Central memory CD8-positive, alpha-beta T cell (primary cell): ENCODE results near the gene EXOC3.
"Not testable (repeated sequence)": the region's sequence is repeated elsewhere in the genome, so short reads cannot be mapped to it uniquely, and the experiment has no call there.

Source experiments
- ATAC-seq: fragments of 150-1000 bp; cut with Tn5 transposase; replicated peaks from 2 replicates; pipeline ENCODE4 v1.10.0; 2022; ENCODE audit warnings: mild to moderate bottlenecking, moderate FRiP score, moderate number of reproducible peaks; ENCODE audit not compliant: poor library complexity, severe bottlenecking; ENCODE audit errors: extremely low read depth
- DNase-seq, 2 donors: peaks; one replicate each; pipeline ENCODE4 v3.0.0; 2021; ENCODE audit warnings: low spot score in 2 of 2
- H3K27ac Mint-ChIP-seq: one replicate; pipeline ENCODE4 v1.8.0; 2022; ENCODE audit warnings: low read depth, mild to moderate bottlenecking, moderate library complexity, mixed read lengths
- H3K27me3 Mint-ChIP-seq: one replicate; pipeline ENCODE4 v1.8.0; 2022; ENCODE audit warnings: mixed read lengths
- H3K36me3 Mint-ChIP-seq: one replicate; pipeline ENCODE4 v1.8.0; 2022; ENCODE audit warnings: mild to moderate bottlenecking, moderate library complexity, mixed read lengths; ENCODE audit not compliant: insufficient read depth
- H3K4me1 Mint-ChIP-seq: one replicate; pipeline ENCODE4 v1.8.0; 2022; ENCODE audit warnings: mixed read lengths
- H3K4me3 Mint-ChIP-seq: one replicate; pipeline ENCODE4 v1.8.0; 2022; ENCODE audit warnings: mild to moderate bottlenecking, moderate library complexity, mixed read lengths
- H3K9me3 Mint-ChIP-seq: one replicate; pipeline ENCODE4 v1.8.0; 2022; ENCODE audit warnings: mixed read lengths

EXOC3 gene

GRCh38 chr5:481347-481746 is 38.4 kb downstream of the EXOC3 start:
- Mint-ChIP-seq H3K4me1 (no peaks in the 10 kb centered on the region), H3K4me3 (no peak overlapping the region), H3K27ac (no peak overlapping the region), H3K27me3 (peaks cover 28% of the 10 kb centered on the region), H3K9me3 (no peaks in the 10 kb centered on the region), H3K36me3 (no peaks in the 10 kb centered on the region)
- DNase-seq: no peak
- no peak for ATAC-seq

GRCh38 chr5:482021-482420 is 39.0 kb downstream of the EXOC3 start:
- Mint-ChIP-seq H3K4me3 (no peak overlapping the region), H3K27me3 (peaks cover 22% of the 10 kb centered on the region), H3K9me3 (no peaks in the 10 kb centered on the region), H3K4me1 (no peaks in the 10 kb centered on the region), H3K27ac (no peak overlapping the region), H3K36me3 (no peaks in the 10 kb centered on the region)
- no peak for DNase-seq
- ATAC-seq: no peak

- DNase-seq (no peak), ATAC-seq (no peak)
- Mint-ChIP-seq H3K27me3 (peaks cover 17% of the 10 kb centered on the region), H3K4me1 (no peaks in the 10 kb centered on the region), H3K9me3 (no peaks in the 10 kb centered on the region), H3K4me3 (no peak overlapping the region), H3K27ac (no peak overlapping the region), H3K36me3 (no peaks in the 10 kb centered on the region)
Measured at GRCh38 chr5:482506-482905, 39.5 kb downstream of the EXOC3 start.

GRCh38 chr5:483011-483410 is 40.0 kb downstream of the EXOC3 start:
- DNase-seq (no peak), ATAC-seq (no peak)
- H3K4me3 Mint-ChIP-seq: no peak overlapping the region
- peaks cover 12% of the 10 kb centered on the region for H3K27me3 Mint-ChIP-seq
- no peaks in the 10 kb centered on the region for H3K36me3 Mint-ChIP-seq
- no peak overlapping the region for H3K27ac Mint-ChIP-seq
- H3K4me1 Mint-ChIP-seq: no peaks in the 10 kb centered on the region
- no peaks in the 10 kb centered on the region for H3K9me3 Mint-ChIP-seq

- Mint-ChIP-seq H3K27me3 (peaks cover 10% of the 10 kb centered on the region), H3K9me3 (no peaks in the 10 kb centered on the region), H3K36me3 (no peaks in the 10 kb centered on the region), H3K4me1 (no peaks in the 10 kb centered on the region), H3K4me3 (no peak overlapping the region), H3K27ac (no peak overlapping the region)
- DNase-seq: no peak
- no peak for ATAC-seq
Measured at GRCh38 chr5:483434-484140, 40.6 kb downstream of the EXOC3 start.

DNA sequence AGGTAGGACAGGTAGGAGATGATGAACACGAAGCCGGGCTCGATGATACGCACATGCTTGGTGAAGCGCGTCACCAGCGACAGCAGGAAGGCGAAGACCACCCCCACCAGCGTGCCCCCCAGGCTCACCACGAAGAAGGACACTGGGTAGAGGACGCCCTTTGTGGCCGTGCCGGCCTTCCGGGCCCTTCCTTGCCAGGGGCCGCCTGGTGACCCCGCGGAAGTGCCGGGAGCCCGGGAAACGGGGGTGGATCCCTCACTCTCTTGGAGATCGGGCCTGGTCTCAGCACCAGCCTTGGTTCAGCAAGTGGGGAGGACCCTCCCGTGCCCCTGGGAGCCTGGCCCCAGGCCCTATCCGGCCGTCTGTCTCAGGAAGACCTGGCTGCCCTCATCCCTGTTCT is 41.6 kb downstream of the EXOC3 start:
- Mint-ChIP-seq H3K27ac (no peak overlapping the region), H3K9me3 (no peaks in the 10 kb centered on the region), H3K4me3 (no peak overlapping the region), H3K4me1 (no peaks in the 10 kb centered on the region), H3K36me3 (no peaks in the 10 kb centered on the region), H3K27me3 (peaks cover 10% of the 10 kb centered on the region)
- DNase-seq (no peak), ATAC-seq (no peak)

DNA sequence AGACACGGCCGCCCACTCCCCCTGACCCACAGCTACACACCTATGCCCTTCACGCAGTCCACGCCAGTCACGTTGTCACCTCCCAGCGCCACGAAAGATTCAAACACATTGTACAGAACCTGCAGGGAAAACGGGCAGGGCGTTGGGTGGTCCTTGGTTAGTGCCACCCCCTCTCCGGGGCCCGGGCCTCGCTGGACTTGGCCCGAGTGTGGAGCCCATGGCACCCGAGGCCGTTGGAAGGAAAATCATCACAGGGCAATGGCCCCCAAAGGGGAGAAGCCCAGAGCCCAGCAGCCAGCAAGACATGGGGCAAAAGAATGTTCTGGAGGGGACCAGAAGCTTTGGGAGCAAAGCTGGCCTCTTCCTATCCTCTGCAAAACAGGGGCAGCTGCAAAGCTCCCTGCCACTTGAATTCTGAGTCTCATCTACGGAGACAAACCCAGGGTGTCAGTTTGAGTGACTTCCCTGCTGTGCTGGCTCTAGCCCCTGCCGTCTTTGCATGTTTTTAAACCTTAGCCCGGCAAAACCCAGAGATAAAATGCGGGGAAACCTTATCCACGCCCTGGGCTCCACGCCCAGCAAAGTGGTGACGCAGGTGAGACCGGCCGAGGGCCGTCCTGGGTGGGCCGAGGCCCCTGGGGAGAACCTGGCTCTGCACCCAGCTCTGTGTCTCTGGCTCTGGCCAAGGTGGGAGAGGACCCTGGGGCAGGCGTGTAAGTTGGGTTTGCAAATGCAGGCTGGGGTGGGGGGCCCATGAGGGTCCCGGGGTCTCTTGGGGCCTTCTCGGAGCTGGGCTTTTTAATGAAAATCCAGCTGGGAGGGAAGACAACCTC is 42.4 kb downstream of the EXOC3 start:
- Mint-ChIP-seq H3K4me3 (no peak overlapping the region), H3K9me3 (no peaks in the 10 kb centered on the region), H3K27ac (no peak overlapping the region), H3K27me3 (peaks cover 2% of the 10 kb centered on the region), H3K4me1 (no peaks in the 10 kb centered on the region), H3K36me3 (no peaks in the 10 kb centered on the region)
- no peak for ATAC-seq
- DNase-seq: no peak

DNA sequence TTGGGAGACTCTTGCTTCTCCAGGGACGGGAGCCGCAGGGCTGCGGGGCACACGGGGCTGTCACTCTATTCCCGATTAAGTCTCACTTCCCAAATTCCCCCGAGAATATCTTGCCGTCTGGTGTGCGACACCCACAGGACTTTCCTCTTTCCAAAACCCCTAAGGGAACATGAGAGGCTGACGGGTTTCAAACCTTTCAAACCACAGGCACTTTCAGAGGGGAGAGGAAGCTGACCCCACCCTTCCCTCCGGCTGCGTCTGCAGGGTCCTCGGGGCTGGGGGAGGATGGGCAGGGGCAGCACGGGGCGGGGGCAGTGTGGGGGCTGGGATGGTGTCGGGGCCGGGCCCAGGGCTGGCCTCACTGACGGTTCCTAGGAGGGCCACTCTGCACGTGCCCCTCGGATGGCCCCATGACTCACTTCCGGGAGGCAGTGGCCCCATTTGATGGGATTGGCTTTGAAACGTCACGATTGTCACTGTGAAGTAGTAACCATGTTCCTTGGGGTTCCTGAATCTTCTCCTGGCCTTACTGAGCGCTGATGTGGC is 43.0 kb downstream of the EXOC3 start:
- H3K36me3 Mint-ChIP-seq: no peaks in the 10 kb centered on the region
- no peaks in the 10 kb centered on the region for H3K9me3 Mint-ChIP-seq
- DNase-seq (no peak), ATAC-seq (no peak)
- no peak overlapping the region for H3K4me3 Mint-ChIP-seq
- H3K27me3 Mint-ChIP-seq: no peaks in the 10 kb centered on the region
- no peaks in the 10 kb centered on the region for H3K4me1 Mint-ChIP-seq
- H3K27ac Mint-ChIP-seq: no peak overlapping the region

GRCh38 chr5:486597-486996 is 43.6 kb downstream of the EXOC3 start:
- not testable (repeated sequence) for H3K9me3 Mint-ChIP-seq, DNase-seq, H3K4me3 Mint-ChIP-seq, H3K4me1 Mint-ChIP-seq, H3K27ac Mint-ChIP-seq, H3K36me3 Mint-ChIP-seq, H3K27me3 Mint-ChIP-seq, ATAC-seq

DNA sequence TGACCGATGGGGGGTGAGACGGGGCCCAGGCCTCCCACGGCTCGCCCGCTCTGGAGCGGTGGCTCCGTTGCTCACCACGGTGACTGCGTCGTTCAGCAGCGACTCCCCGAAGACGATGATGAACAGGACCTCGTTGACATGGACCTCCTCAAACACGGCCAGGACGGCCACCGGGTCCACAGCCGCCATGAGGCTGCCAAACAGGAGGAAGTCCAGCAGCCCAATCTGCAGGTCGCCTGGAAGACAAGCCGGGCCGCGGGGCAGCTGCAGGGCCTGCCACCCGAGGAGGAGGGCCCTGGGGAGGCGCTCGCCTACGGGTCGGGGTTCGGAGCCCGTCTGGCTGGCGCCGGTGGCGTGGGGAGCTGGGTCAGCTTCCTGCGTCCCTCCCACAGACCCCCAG is 45.3 kb downstream of the EXOC3 start:
- no peak overlapping the region for H3K4me3 Mint-ChIP-seq
- no peak overlapping the region for H3K27ac Mint-ChIP-seq
- no peaks in the 10 kb centered on the region for H3K4me1 Mint-ChIP-seq
- DNase-seq (no peak), ATAC-seq (no peak)
- H3K27me3 Mint-ChIP-seq: no peaks in the 10 kb centered on the region
- H3K9me3 Mint-ChIP-seq: no peaks in the 10 kb centered on the region
- no peaks in the 10 kb centered on the region for H3K36me3 Mint-ChIP-seq

DNA sequence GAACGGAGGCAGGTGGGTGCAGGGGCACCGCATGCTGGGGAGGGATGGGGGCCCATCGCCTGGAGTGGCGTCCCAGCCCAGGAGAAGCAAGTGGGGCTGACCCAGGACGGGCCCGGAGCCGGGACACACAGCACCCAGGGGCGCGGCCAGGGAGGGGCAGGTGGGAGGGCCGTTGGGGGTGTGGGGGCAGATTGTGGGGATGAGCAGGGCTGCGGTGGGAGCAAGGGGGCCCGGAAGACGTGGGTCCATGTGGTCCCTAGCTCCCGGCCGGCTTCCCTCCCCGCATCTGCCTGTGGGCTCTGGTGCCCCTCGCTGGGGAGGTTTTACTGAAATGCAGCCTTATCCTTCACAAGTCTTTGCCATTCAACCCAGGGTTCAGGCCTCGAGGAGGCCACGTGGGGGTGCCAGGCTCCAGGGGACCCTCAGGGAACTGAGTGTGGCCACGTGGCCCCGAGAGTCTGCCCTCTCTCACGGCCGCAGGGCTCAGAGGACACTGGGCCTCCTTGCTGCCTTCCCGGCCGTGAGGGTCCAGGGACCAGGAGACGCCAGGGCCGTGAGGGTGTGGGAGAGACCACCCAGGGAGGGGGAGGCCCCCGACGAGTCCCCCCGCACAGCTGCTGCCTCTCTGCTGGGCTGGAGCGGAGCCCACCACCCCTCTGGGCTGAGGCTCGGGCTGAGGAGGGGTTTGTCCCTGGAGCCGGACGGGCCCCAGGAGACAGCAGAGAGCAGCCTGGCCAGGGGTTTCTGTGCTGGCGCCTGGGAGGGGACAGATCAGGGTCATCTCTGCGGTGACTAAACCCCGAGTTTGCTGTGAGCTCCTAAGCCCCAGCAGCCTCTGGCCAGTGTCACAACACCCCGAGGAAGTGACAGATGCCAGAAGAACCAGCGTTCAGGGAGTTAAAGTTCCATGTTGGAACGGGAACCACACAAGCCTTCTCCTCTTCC is 46.0 kb downstream of the EXOC3 start:
- ATAC-seq (no peak), DNase-seq (no peak)
- no peak overlapping the region for H3K4me3 Mint-ChIP-seq
- H3K4me1 Mint-ChIP-seq: no peaks in the 10 kb centered on the region
- no peak overlapping the region for H3K27ac Mint-ChIP-seq
- no peaks in the 10 kb centered on the region for H3K36me3 Mint-ChIP-seq
- H3K27me3 Mint-ChIP-seq: no peaks in the 10 kb centered on the region
- H3K9me3 Mint-ChIP-seq: no peaks in the 10 kb centered on the region

DNA sequence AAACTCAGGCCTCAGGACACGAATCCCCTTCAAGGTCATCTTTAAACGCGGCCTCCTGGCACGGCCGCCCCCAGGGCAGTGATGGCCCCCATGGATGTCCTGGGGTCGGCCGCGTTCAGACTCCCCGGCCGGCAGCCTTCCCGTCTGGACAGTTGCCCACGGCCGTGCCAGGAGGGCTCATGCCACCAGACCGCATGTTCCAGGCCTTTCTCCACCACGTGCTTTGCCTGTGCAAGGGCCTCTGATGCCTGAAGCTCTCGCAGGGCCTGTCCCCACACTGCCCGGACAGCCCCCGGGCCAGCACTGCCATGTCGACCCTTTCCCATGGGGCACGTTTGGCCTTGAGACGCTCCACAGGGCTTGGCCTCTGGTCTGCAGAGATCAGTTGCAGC is 46.7 kb downstream of the EXOC3 start:
- ATAC-seq: no peak
- H3K36me3 Mint-ChIP-seq: no peaks in the 10 kb centered on the region
- H3K27me3 Mint-ChIP-seq: no peaks in the 10 kb centered on the region
- no peak overlapping the region for H3K27ac Mint-ChIP-seq
- DNase-seq: no peak
- H3K4me3 Mint-ChIP-seq: no peak overlapping the region
- H3K4me1 Mint-ChIP-seq: no peaks in the 10 kb centered on the region
- H3K9me3 Mint-ChIP-seq: no peaks in the 10 kb centered on the region
